Activated CD4-positive, alpha-beta memory T cell treated with anti-CD3 and anti-CD28 coated beads for 36 hours (primary cell): ENCODE results near the gene CCL21. TPM values are rescaled to one million over a fixed set of nuclear protein-coding genes. Genes with fewer than 3 reads are reported as not detected.

Experiments used
- CTCF ChIA-PET: fragments of 350-600 bp; sonication (Branson Sonifier 250); formaldehyde crosslinking; loops from one replicate; lab custom pipeline; 2021; ENCODE audit warnings: antibody characterized with exemption, inconsistent platforms; lab: Charles Lee
- POLR2A ChIA-PET: fragments of 350-600 bp; sonication (Branson Sonifier 250); formaldehyde crosslinking; loops from one replicate; lab custom pipeline; 2021; ENCODE audit warnings: antibody characterized with exemption; lab: Charles Lee
- DNase-seq: peaks from one replicate; pipeline ENCODE4 v3.0.0-alpha.2; 2020
- H3K27ac Mint-ChIP-seq: one replicate; pipeline ENCODE4 v1.8.0; 2021; ENCODE audit warnings: mixed read lengths
- H3K27me3 Mint-ChIP-seq: one replicate; pipeline ENCODE4 v1.8.0; 2021; ENCODE audit warnings: mixed read lengths
- H3K36me3 Mint-ChIP-seq: one replicate; pipeline ENCODE4 v1.8.0; 2021; ENCODE audit warnings: mixed read lengths
- H3K4me1 Mint-ChIP-seq: one replicate; pipeline ENCODE4 v1.8.0; 2021; ENCODE audit warnings: low read depth, mixed read lengths
- H3K4me3 Mint-ChIP-seq: one replicate; pipeline ENCODE4 v1.8.0; 2021; ENCODE audit warnings: mild to moderate bottlenecking, mixed read lengths
- H3K9me3 Mint-ChIP-seq: one replicate; pipeline ENCODE4 v1.8.0; 2021; ENCODE audit warnings: mixed read lengths
- intact Hi-C: fragments of 100-400 bp; cut with micrococcal nuclease; formaldehyde crosslinking; loops from one replicate; pipeline ENCODE4 v1.15.1; 2023
- total RNA-seq, 2 experiments: library from RNA; stranded (reverse); gene quantifications; one replicate each; pipeline ENCODE4 v1.2.3, GENCODE V29; 2021

CCL21 gene
- total RNA-seq, 2 experiments from 2014 or later, result not detected

GRCh38 chr9:34665067-34665380, 44.9 kb downstream of the CCL21 start:
- Mint-ChIP-seq H3K27ac (peak overlapping the region; percentile 76), H3K4me3 (peak overlapping the region; percentile 78), H3K4me1 (peaks cover 47% of the 10 kb centered on the region), H3K27me3 (no peaks in the 10 kb centered on the region), H3K9me3 (peaks cover 16% of the 10 kb centered on the region), H3K36me3 (peaks cover 14% of the 10 kb centered on the region)
- ChIA-PET POLR2A (interaction anchor here (0.5 to 1.7 kb wide), 4 partner anchors 9 to 27 kb away, joined by 3 to 5 read pairs (median 3); partner anchors contain the start of genes GALT, IL11RA and SIGMAR1), CTCF (interaction anchor here (0.8 to 5.0 kb wide), 8 partner anchors 9 to 447 kb away, joined by 3 to 46 read pairs (median 8); partner anchors contain the start of genes GALT and SIGMAR1)
- DNase-seq, result no peak
- intact Hi-C loops, result loop anchor here (1.0 to 5.0 kb wide), 5 partner anchors 38 to 447 kb away; partner anchors contain the start of genes DNAI1, DNAJB5, FAM219A and RPP25L

GRCh38 chr9:34664281-34665066, 45.5 kb downstream of the CCL21 start:
- H3K36me3 Mint-ChIP-seq, result peaks cover 11% of the 10 kb centered on the region
- intact Hi-C loops, result loop anchor here (1.0 to 5.0 kb wide), 6 partner anchors 18 to 448 kb away; partner anchors contain the start of genes DNAI1, DNAJB5, FAM219A and GALT
- peaks cover 47% of the 10 kb centered on the region for H3K4me1 Mint-ChIP-seq
- ChIA-PET POLR2A (interaction anchor here (0.7 to 1.7 kb wide), 3 partner anchors 12 to 27 kb away, joined by 3 to 5 read pairs (median 3); partner anchors contain the start of genes GALT, IL11RA and SIGMAR1), CTCF (interaction anchor here (0.7 to 5.0 kb wide), 11 partner anchors 8 to 447 kb away, joined by 3 to 46 read pairs (median 7); partner anchors contain the start of genes DCTN3, GALT and SIGMAR1)
- H3K4me3 Mint-ChIP-seq, result peak overlapping the region; percentile 78
- H3K9me3 Mint-ChIP-seq, result peaks cover 11% of the 10 kb centered on the region
- DNase-seq, result peak; percentile 88
- H3K27ac Mint-ChIP-seq, result peak overlapping the region; percentile 76
- H3K27me3 Mint-ChIP-seq, result no peaks in the 10 kb centered on the region

- POLR2A ChIA-PET, result interaction anchor here (0.8 kb wide), 1 partner anchor 25 kb away, joined by 3 read pairs; the partner anchor contains the start of gene SIGMAR1
- Mint-ChIP-seq H3K27me3 (no peaks in the 10 kb centered on the region), H3K4me1 (peaks cover 47% of the 10 kb centered on the region), H3K4me3 (no peak overlapping the region), H3K36me3 (peaks cover 2% of the 10 kb centered on the region), H3K9me3 (no peaks in the 10 kb centered on the region), H3K27ac (peak overlapping the region; percentile 74)
- intact Hi-C loops, result no loop called here
- no peak for DNase-seq
- CTCF ChIA-PET, result interaction anchor here (0.6 to 5.0 kb wide), 7 partner anchors 16 to 991 kb away, joined by 3 to 46 read pairs (median 8); partner anchors contain the start of gene GALT
Measured at GRCh38 chr9:34663303-34663605, 46.7 kb downstream of the CCL21 start.

GRCh38 chr9:34662526-34663302, 47.2 kb downstream of the CCL21 start, which contains the start of gene CCL27:
Gene CCL27, minus strand, starts transcription at chr9:34662657. Its CDS starts 24 bp downstream, at chr9:34662633.
- CTCF ChIA-PET, result interaction anchor here (0.6 to 5.0 kb wide), 7 partner anchors 16 to 992 kb away, joined by 3 to 46 read pairs (median 7); partner anchors contain the start of gene GALT
- intact Hi-C loops, result no loop called here

GRCh38 chr9:34659592-34660253, 50.2 kb downstream of the CCL21 start:
- no peak for DNase-seq
- Mint-ChIP-seq H3K27ac (no peak overlapping the region), H3K4me1 (peaks cover 33% of the 10 kb centered on the region), H3K36me3 (no peaks in the 10 kb centered on the region), H3K27me3 (no peaks in the 10 kb centered on the region), H3K9me3 (no peaks in the 10 kb centered on the region), H3K4me3 (no peak overlapping the region)
- intact Hi-C loops, result no loop called here
- CTCF ChIA-PET, result interaction anchor here (1.1 to 5.0 kb wide), 3 partner anchors 13 to 43 kb away, joined by 3 to 37 read pairs (median 10); partner anchors contain the start of gene GALT
- POLR2A ChIA-PET, result no interaction called here

More at GRCh38 chr9:34662526-34663302, 47.2 kb downstream of the CCL21 start, which contains the start of gene CCL27:
- H3K27ac Mint-ChIP-seq, result peak within 1 kb of the TSS; percentile 74
- POLR2A ChIA-PET, result interaction anchor here (0.7 to 1.8 kb wide), 2 partner anchors 25 to 40 kb away, joined by 3 to 5 read pairs; partner anchors contain the start of gene SIGMAR1
- peak; percentile 15 for DNase-seq
- H3K27me3 Mint-ChIP-seq, result no peaks in the 10 kb centered on the region
- no peaks in the 10 kb centered on the region for H3K36me3 Mint-ChIP-seq
- H3K4me3 Mint-ChIP-seq, result no peak within 1 kb of the TSS
- peaks cover 46% of the 10 kb centered on the region for H3K4me1 Mint-ChIP-seq
- H3K9me3 Mint-ChIP-seq, result no peaks in the 10 kb centered on the region

Other genes with a start within 250 kb of the CCL21 start
- under 1 TPM; 0.26 to 0.36 TPM for gene ENHO, start 187.1 kb downstream of the CCL21 start, total RNA-seq
- not detected for gene CNTFR, start 120.4 kb downstream of the CCL21 start, total RNA-seq
- 10 to 100 TPM; 29.3 to 31.1 TPM for gene RPP25L, start 98.0 kb downstream of the CCL21 start, total RNA-seq
- 10 to 100 TPM; 85.3 to 87.3 TPM for gene DCTN3, start 89.6 kb downstream of the CCL21 start, total RNA-seq
- gene ARID3C, start 81.1 kb downstream of the CCL21 start, total RNA-seq, result under 1 TPM; 0.14 to 0.17 TPM
- gene SIGMAR1, start 72.3 kb downstream of the CCL21 start, total RNA-seq, result 10 to 100 TPM; 65.9 to 67.6 TPM
- gene GALT, start 63.5 kb downstream of the CCL21 start, total RNA-seq, result 10 to 100 TPM; 56.0 to 59.2 TPM
- gene IL11RA, start 58.0 kb downstream of the CCL21 start, total RNA-seq, result 10 to 100 TPM; 19.3 to 22.1 TPM
- gene CCL27, start 47.5 kb downstream of the CCL21 start, total RNA-seq, result under 1 TPM in 1 of 2 experiments, not detected in 1; 0.80 TPM
- gene CCL19, start 18.9 kb downstream of the CCL21 start, total RNA-seq, result not detected
- under 1 TPM in 1 of 2 experiments, not detected in 1; 0.12 TPM for gene PHF24, start 248.1 kb upstream of the CCL21 start, total RNA-seq